ENCODE results near the gene RPS29.

- TF ChIP-seq CTCF (IDR thresholded peaks at IDR 0.05) (no peak), POLR2A (IDR thresholded peaks at IDR 0.05) (no peak)
Measured at GRCh38 chr14:49583629-49584028, 2.6 kb downstream of the RPS29 start.
